Measurements from ENCODE around the gene KCNAB1.
"Not testable (repeated sequence)": the region's sequence is repeated elsewhere in the genome, so short reads cannot be mapped to it uniquely, and the experiment has no call there.

KCNAB1 gene

GRCh38 chr3:156137397-156137796 is 17.0 kb downstream of the KCNAB1 start:
- not testable (repeated sequence) for DNase-seq (ENCODE audit: low read depth)

- no peak for DNase-seq (ENCODE audit: low read depth)
Observed at GRCh38 chr3:156140001-156140595, 19.7 kb downstream of the KCNAB1 start.

- DNase-seq (ENCODE audit: low read depth), result no peak
Observed at GRCh38 chr3:156142702-156143101, 22.3 kb downstream of the KCNAB1 start.

- no peak for DNase-seq (ENCODE audit: low read depth)
Observed at GRCh38 chr3:156143136-156143535, 22.8 kb downstream of the KCNAB1 start.

GRCh38 chr3:156144060-156144459 is 23.7 kb downstream of the KCNAB1 start:
- DNase-seq (ENCODE audit: low read depth), result no peak

- no peak for DNase-seq (ENCODE audit: low read depth)
Observed at GRCh38 chr3:156145866-156146265, 25.5 kb downstream of the KCNAB1 start.

GRCh38 chr3:156148345-156148945 is 28.1 kb downstream of the KCNAB1 start:
- no peak for DNase-seq (ENCODE audit: low read depth)

GRCh38 chr3:156148946-156149381 is 28.6 kb downstream of the KCNAB1 start:
- DNase-seq (ENCODE audit: low read depth), result no peak

- DNase-seq (ENCODE audit: low read depth), result no peak
Observed at GRCh38 chr3:156149876-156150275, 29.5 kb downstream of the KCNAB1 start.

GRCh38 chr3:156150434-156151066 is 30.2 kb downstream of the KCNAB1 start:
- no peak for DNase-seq (ENCODE audit: low read depth)

- no peak for DNase-seq (ENCODE audit: low read depth)
Observed at GRCh38 chr3:156151824-156152428, 31.5 kb downstream of the KCNAB1 start.

GRCh38 chr3:156158656-156159295 is 38.4 kb downstream of the KCNAB1 start:
- no peak for DNase-seq (ENCODE audit: low read depth)

GRCh38 chr3:156160647-156161046 is 40.3 kb downstream of the KCNAB1 start:
- no peak for DNase-seq (ENCODE audit: low read depth)

GRCh38 chr3:156161172-156161571 is 40.8 kb downstream of the KCNAB1 start:
- no peak for DNase-seq (ENCODE audit: low read depth)

GRCh38 chr3:156163848-156164247 is 43.5 kb downstream of the KCNAB1 start:
- DNase-seq (ENCODE audit: low read depth), result no peak

GRCh38 chr3:156166808-156167207 is 46.4 kb downstream of the KCNAB1 start:
- no peak for DNase-seq (ENCODE audit: low read depth)

- DNase-seq (ENCODE audit: low read depth), result no peak
Observed at GRCh38 chr3:156170571-156170970, 50.2 kb downstream of the KCNAB1 start.

GRCh38 chr3:156171281-156172267 is 51.2 kb downstream of the KCNAB1 start:
- no peak for DNase-seq (ENCODE audit: low read depth)

- no peak for DNase-seq (ENCODE audit: low read depth)
Observed at GRCh38 chr3:156172536-156172935, 52.2 kb downstream of the KCNAB1 start.

GRCh38 chr3:156174229-156174847 is 54.0 kb downstream of the KCNAB1 start:
- DNase-seq (ENCODE audit: low read depth), result no peak

- DNase-seq (ENCODE audit: low read depth), result no peak
Observed at GRCh38 chr3:156175570-156175969, 55.2 kb downstream of the KCNAB1 start.
